ENCODE results near the gene ZBP1.

GRCh38 chr20:57601211-57601570, 19.0 kb downstream of the ZBP1 start:
- TF ChIP-seq POLR2A (IDR thresholded peaks at IDR 0.05) = no peak
- TF ChIP-seq CTCF (IDR thresholded peaks at IDR 0.05) = no peak
- no peak for TF ChIP-seq EP300 (IDR thresholded peaks at IDR 0.05)
- no peak for TF ChIP-seq POLR2AphosphoS5 (IDR thresholded peaks at IDR 0.05)
